ENCODE data around the gene ZMIZ1. TPM values are rescaled to one million over a fixed set of nuclear protein-coding genes. Genes with fewer than 3 reads are reported as not detected.
A peak's percentile ranks its signal among the peaks of the same experiment; 100 is the strongest.

Gene ZMIZ1
- total RNA-seq, 1 experiment from 2014 or later: 28.4 TPM

DNA sequence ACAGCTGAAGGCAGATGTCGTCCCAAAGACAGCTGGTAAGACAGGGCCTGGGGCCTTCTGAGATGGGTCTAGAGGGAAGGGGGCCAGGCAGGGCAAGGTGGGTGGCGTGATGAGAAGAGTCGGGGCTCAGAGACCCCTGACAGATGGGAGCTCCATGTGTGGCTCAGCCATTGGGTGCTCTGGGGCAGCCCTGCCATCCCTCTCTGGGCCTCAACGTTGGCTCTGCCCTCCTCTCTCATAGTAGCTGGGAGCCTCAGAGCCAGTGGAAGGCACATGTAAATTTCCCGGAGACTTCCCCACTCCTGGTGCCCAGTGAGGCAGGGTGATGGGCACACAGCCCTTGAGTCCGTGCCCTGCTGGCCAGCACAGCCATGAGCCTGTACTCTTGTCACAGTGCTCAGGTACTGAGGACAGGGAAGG is 280.3 kb downstream of the ZMIZ1 start:
- no peak for ATAC-seq
- Histone ChIP-seq H3K9me2 (ENCODE audit: insufficient read depth) (no peaks in the 10 kb centered on the region), H3K27ac (ENCODE audit: low read depth, low read length) (no peak overlapping the region; the same call in 1 of the 2 replicates), H3K27me3 (ENCODE audit: insufficient read depth, low read length) (no peaks in the 10 kb centered on the region), H2AFZ (ENCODE audit: low read depth, low read length, poor library complexity, severe bottlenecking) (no peak overlapping the region), H3K79me2 (ENCODE audit: insufficient read depth, low read length) (peaks cover 62% of the 10 kb centered on the region), H3K9me3 (ENCODE audit: control insufficient read depth in 1 of 2, insufficient read depth in 1 of 2, low read depth in 1 of 2, low read length in 2 of 2) (no peaks in the 10 kb centered on the region), H3K9ac (ENCODE audit: low read length) (peak overlapping the region; percentile 100), H3K4me1 (ENCODE audit: control insufficient read depth in 1 of 2, insufficient read depth in 2 of 2, low read length in 2 of 2) (peaks cover 7 to 25% of the 10 kb centered on the region in 2 experiments; a peak in 3 of 4 replicates), H3K4me3 (replicated peaks in 1 of 2; ENCODE audit: low read depth in 1 of 2, low read length in 2 of 2) (peak overlapping the region; percentile 85 to 99), H4K20me1 (ENCODE audit: insufficient read depth) (peaks cover 12% of the 10 kb centered on the region; the same call in 1 of the 2 replicates), H3K36me3 (ENCODE audit: control insufficient read depth in 1 of 2, insufficient read depth in 2 of 2, low read length in 2 of 2) (peaks cover 31 to 55% of the 10 kb centered on the region in 2 experiments), H3K4me2 (ENCODE audit: low read length) (peak overlapping the region; percentile 97)
- no TSS peak for BruUV-seq (replicated peaks)
- no peak for DNase-seq (ENCODE audit: low read depth, low spot score)
- ChIA-PET CTCF (no interaction called here), RAD21 (ENCODE audit: low non-redundant PET in 1 of 2, low total read pairs in 2 of 2, uncharacterized antibody in 2 of 2, unreplicated experiment in 2 of 2) (no interaction called here), POLR2A (no interaction called here)
- intact Hi-C loops (cut with micrococcal nuclease): no loop called here
- no peak for TF ChIP-seq SIN3A (IDR thresholded peaks at IDR 0.05; ENCODE audit: low read depth)
- no peak for TF ChIP-seq CEBPB (IDR thresholded peaks at IDR 0.05; ENCODE audit: low read depth)
- TF ChIP-seq, protein P1, sequence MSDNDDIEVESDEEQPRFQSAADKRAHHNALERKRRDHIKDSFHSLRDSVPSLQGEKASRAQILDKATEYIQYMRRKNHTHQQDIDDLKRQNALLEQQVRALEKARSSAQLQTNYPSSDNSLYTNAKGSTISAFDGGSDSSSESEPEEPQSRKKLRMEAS (IDR thresholded peaks at IDR 0.05): no peak
- no peak for TF ChIP-seq RAD21 (IDR thresholded peaks at IDR 0.05; ENCODE audit: low read depth)
- no peak for TF ChIP-seq ZFX (IDR thresholded peaks at IDR 0.05)
- TF ChIP-seq, protein P2, sequence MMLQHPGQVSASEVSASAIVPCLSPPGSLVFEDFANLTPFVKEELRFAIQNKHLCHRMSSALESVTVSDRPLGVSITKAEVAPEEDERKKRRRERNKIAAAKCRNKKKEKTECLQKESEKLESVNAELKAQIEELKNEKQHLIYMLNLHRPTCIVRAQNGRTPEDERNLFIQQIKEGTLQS (IDR thresholded peaks at IDR 0.05): no peak
- TF ChIP-seq POLR2A (IDR thresholded peaks at IDR 0.05; ENCODE audit: borderline replicate concordance, extremely low read depth, insufficient read depth, insufficient read length): no peak
- no peak for TF ChIP-seq EZH2 (IDR thresholded peaks at IDR 0.05)
- no peak for TF ChIP-seq TCF7L2 (IDR thresholded peaks at IDR 0.05; ENCODE audit: borderline replicate concordance, extremely low read depth, insufficient read depth, insufficient read length)
- no peak for TF ChIP-seq ZNF274 (IDR thresholded peaks at IDR 0.05; ENCODE audit: low read depth, low read length)
- TF ChIP-seq, protein P3, sequence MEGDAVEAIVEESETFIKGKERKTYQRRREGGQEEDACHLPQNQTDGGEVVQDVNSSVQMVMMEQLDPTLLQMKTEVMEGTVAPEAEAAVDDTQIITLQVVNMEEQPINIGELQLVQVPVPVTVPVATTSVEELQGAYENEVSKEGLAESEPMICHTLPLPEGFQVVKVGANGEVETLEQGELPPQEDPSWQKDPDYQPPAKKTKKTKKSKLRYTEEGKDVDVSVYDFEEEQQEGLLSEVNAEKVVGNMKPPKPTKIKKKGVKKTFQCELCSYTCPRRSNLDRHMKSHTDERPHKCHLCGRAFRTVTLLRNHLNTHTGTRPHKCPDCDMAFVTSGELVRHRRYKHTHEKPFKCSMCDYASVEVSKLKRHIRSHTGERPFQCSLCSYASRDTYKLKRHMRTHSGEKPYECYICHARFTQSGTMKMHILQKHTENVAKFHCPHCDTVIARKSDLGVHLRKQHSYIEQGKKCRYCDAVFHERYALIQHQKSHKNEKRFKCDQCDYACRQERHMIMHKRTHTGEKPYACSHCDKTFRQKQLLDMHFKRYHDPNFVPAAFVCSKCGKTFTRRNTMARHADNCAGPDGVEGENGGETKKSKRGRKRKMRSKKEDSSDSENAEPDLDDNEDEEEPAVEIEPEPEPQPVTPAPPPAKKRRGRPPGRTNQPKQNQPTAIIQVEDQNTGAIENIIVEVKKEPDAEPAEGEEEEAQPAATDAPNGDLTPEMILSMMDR (IDR thresholded peaks at IDR 0.05 in 2 of 3, conservative IDR thresholded peaks at IDR 0.05 in 1 of 3; ENCODE audit: borderline replicate concordance in 1 of 3, insufficient read depth in 1 of 3, low read depth in 2 of 3, low read length in 2 of 3): no peak
- TF ChIP-seq CBX3 (IDR thresholded peaks at IDR 0.05; ENCODE audit: low read depth): no peak
- no peak for TF ChIP-seq EGR1 (IDR thresholded peaks at IDR 0.05; ENCODE audit: low read depth)
- no peak for TF ChIP-seq EZH2phosphoT487 (IDR thresholded peaks at IDR 0.05; ENCODE audit: borderline replicate concordance)
- TF ChIP-seq, protein P4, sequence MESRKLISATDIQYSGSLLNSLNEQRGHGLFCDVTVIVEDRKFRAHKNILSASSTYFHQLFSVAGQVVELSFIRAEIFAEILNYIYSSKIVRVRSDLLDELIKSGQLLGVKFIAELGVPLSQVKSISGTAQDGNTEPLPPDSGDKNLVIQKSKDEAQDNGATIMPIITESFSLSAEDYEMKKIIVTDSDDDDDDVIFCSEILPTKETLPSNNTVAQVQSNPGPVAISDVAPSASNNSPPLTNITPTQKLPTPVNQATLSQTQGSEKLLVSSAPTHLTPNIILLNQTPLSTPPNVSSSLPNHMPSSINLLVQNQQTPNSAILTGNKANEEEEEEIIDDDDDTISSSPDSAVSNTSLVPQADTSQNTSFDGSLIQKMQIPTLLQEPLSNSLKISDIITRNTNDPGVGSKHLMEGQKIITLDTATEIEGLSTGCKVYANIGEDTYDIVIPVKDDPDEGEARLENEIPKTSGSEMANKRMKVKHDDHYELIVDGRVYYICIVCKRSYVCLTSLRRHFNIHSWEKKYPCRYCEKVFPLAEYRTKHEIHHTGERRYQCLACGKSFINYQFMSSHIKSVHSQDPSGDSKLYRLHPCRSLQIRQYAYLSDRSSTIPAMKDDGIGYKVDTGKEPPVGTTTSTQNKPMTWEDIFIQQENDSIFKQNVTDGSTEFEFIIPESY (IDR thresholded peaks at IDR 0.05; ENCODE audit: extremely low read depth, insufficient replicate concordance, low read length): no peak
